ENCODE data around the gene DMD.

GRCh38 chrX:31124536-31124935 is 2086.8 kb downstream of the DMD start:
- no peak for TF ChIP-seq POLR2A (IDR thresholded peaks at IDR 0.05; ENCODE audit: low read depth, low read length)
- no peak for TF ChIP-seq POLR2AphosphoS5 (IDR thresholded peaks at IDR 0.05; ENCODE audit: low read depth, low read length)
